Measurements from ENCODE around the gene NCOA1.

DNA sequence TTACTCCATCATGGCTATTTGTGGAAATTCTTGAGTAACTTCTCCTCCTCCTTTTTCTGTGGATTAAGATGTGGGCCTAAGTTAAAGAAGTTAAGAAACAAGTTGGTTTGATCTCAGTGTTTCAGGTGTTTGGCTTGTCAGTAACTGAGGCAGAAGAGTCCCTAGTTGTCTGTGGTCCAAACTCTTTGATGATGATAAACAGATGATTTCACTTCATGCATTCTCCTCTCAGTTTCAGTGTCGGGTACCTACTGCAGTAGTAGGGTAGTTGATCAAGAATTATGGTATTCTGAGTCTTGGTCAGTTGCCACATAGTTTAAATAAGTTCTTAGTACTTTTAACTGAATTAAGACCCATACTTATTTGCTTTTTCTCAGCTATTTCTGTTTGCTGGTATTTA lies 85.6 kb downstream of the NCOA1 start:
- no peak for TF ChIP-seq YY1 (IDR thresholded peaks at IDR 0.05; ENCODE audit: insufficient read depth, insufficient read length)
- no peak for TF ChIP-seq ZNF274 (IDR thresholded peaks at IDR 0.05; ENCODE audit: low read depth, low read length)

Measured in NT2/D1 (cell line).